ENCODE results near the gene CNTROB. TPM values are rescaled to one million over a fixed set of nuclear protein-coding genes. Genes with fewer than 3 reads are reported as not detected.

The CNTROB gene
- total RNA-seq, 1 experiment from 2014 or later, result 30.1 TPM

- Histone ChIP-seq H2BK15ac (ENCODE audit: low read depth, low read length) (no peak overlapping the region), H3K23me2 (ENCODE audit: insufficient read length, low read depth, low read length, poor library complexity, severe bottlenecking) (no peaks in the 10 kb centered on the region)
Observed at GRCh38 chr17:7997186-7997585, 65.2 kb downstream of the CNTROB start.

More at GRCh38 chr17:7997186-7997585, 65.2 kb downstream of the CNTROB start:
- H3K4me1 Mint-ChIP-seq, result peaks cover 3 to 9% of the 10 kb centered on the region in 2 experiments; a peak in 3 of 4 replicates
- Histone ChIP-seq H3K4ac (ENCODE audit: low read depth, low read length) (no peak overlapping the region), H3K4me1 (ENCODE audit: insufficient read depth, low read length) (no peaks in the 10 kb centered on the region; the same call in 1 of the 2 replicates), H2AK5ac (ENCODE audit: insufficient read length, low read length) (no peak overlapping the region), H2BK120ac (ENCODE audit: low read depth, low read length, poor library complexity, severe bottlenecking) (no peak overlapping the region), H3K9ac (ENCODE audit: extremely low read depth, insufficient read length, low read length) (no peak overlapping the region), H2BK5ac (ENCODE audit: insufficient read length, low read length) (no peak overlapping the region), H4K5ac (ENCODE audit: insufficient read length, low read depth, low read length) (no peak overlapping the region), H4K91ac (ENCODE audit: insufficient read length, low read depth, low read length) (no peak overlapping the region), H3K4me2 (ENCODE audit: insufficient read depth, insufficient read length, low read length) (no peak overlapping the region), H3K27ac (ENCODE audit: insufficient read length, low read depth, low read length) (no peak overlapping the region), H4K20me1 (ENCODE audit: control insufficient read depth, insufficient read depth, insufficient read length) (no peaks in the 10 kb centered on the region), H3T11ph (ENCODE audit: low read length) (no peak overlapping the region), H3K79me2 (ENCODE audit: insufficient read depth, low read length) (no peaks in the 10 kb centered on the region), H3K23ac (ENCODE audit: insufficient read length, low read depth, low read length) (no peak overlapping the region), H2BK12ac (ENCODE audit: insufficient read length, low read depth, low read length) (no peak overlapping the region), H3K56ac (ENCODE audit: insufficient read length, low read depth, low read length) (no peak overlapping the region), H3K18ac (ENCODE audit: insufficient read length, low read depth, low read length) (no peak overlapping the region), H2AFZ (ENCODE audit: low read length) (peak overlapping the region; percentile 68), H3K9me3 (ENCODE audit: control insufficient read depth, low read depth, low read length) (no peaks in the 10 kb centered on the region), H3K79me1 (ENCODE audit: insufficient read depth, low read depth, low read length, poor library complexity, severe bottlenecking) (no peaks in the 10 kb centered on the region), H4K8ac (replicated peaks; ENCODE audit: insufficient read length, low read depth, low read length) (no peak overlapping the region), H3K27me3 (ENCODE audit: insufficient read depth, low read length) (peaks cover 4% of the 10 kb centered on the region; the same call in 1 of the 2 replicates), H2BK20ac (ENCODE audit: low read depth, low read length, poor library complexity, severe bottlenecking) (no peak overlapping the region), H3K14ac (ENCODE audit: insufficient read depth, low read length) (no peak overlapping the region)
- DNase-seq, result peak; percentile 82
- H3K4me3 Mint-ChIP-seq, result no peak overlapping the region
- H3K27me3 Mint-ChIP-seq (ENCODE audit: low read depth), result peaks cover 19% of the 10 kb centered on the region
- WGBS (ENCODE audit: extremely low coverage, insufficient read length, low lambda C conversion rate), result no CpG with 5 or more reads among the region's 5 CpGs
- TF ChIP-seq CTCF (conservative IDR thresholded peaks at IDR 0.05), result peak; percentile 67
- no peaks in the 10 kb centered on the region for H3K36me3 Mint-ChIP-seq (ENCODE audit: insufficient read depth in 1 of 3, low read depth in 3 of 3)
- H3K9me3 Mint-ChIP-seq, result no peaks in the 10 kb centered on the region; a peak in 2 of 5 replicates
- no peak overlapping the region for H3K27ac Mint-ChIP-seq

Other genes starting within 250 kb of the CNTROB start
- 163 and 164 TPM in 2 replicates for gene TP53, start 244.7 kb upstream of the CNTROB start, total RNA-seq (2021)
- 27.0 and 29.8 TPM in 2 replicates for gene WRAP53, start 243.7 kb upstream of the CNTROB start, total RNA-seq (2021)
- gene EFNB3, start 227.0 kb upstream of the CNTROB start, total RNA-seq (2021), result 11.3 and 11.4 TPM in 2 replicates
- 0.15 and 0.22 TPM in 2 replicates for gene DNAH2, start 214.5 kb upstream of the CNTROB start, total RNA-seq (2021)
- gene KDM6B, start 98.0 kb upstream of the CNTROB start, total RNA-seq (2021), result 26.7 and 28.9 TPM in 2 replicates
- gene TMEM88, start 77.1 kb upstream of the CNTROB start, total RNA-seq (2021), result 8.9 and 11.3 TPM in 2 replicates
- gene NAA38, start 74.6 kb upstream of the CNTROB start, total RNA-seq (2021), result 40.0 and 50.2 TPM in 2 replicates
- gene CYB5D1, start 74.2 kb upstream of the CNTROB start, total RNA-seq (2021), result 17.1 and 18.0 TPM in 2 replicates
- 33.2 and 35.7 TPM in 2 replicates for gene CHD3, start 43.4 kb upstream of the CNTROB start, total RNA-seq (2021)
- 1.9 and 2.5 TPM in 2 replicates for gene RNF227, start 15.9 kb upstream of the CNTROB start, total RNA-seq (2021)
- gene KCNAB3, start 2.4 kb upstream of the CNTROB start, total RNA-seq (2021), result 5.7 and 6.4 TPM in 2 replicates
- 132 and 160 TPM in 2 replicates for gene TRAPPC1, start 260 bp upstream of the CNTROB start, total RNA-seq (2021)
- gene GUCY2D, start 70.4 kb downstream of the CNTROB start, total RNA-seq (2021), result 0.15 and 0.35 TPM in 2 replicates
- 0.11 TPM in 1 of 2 replicates, not detected in the other for gene ALOX15B, start 106.9 kb downstream of the CNTROB start, total RNA-seq (2021)
- 0.86 and 1.2 TPM in 2 replicates for gene ALOX12B, start 155.5 kb downstream of the CNTROB start, total RNA-seq (2021)
- 0.13 and 0.42 TPM in 2 replicates for gene ALOXE3, start 186.3 kb downstream of the CNTROB start, total RNA-seq (2021)
- gene HES7, start 191.9 kb downstream of the CNTROB start, total RNA-seq (2021), result 0.26 and 0.33 TPM in 2 replicates
- gene PER1, start 220.2 kb downstream of the CNTROB start, total RNA-seq (2021), result 36.5 and 37.2 TPM in 2 replicates
- 22.8 and 22.9 TPM in 2 replicates for gene VAMP2, start 230.7 kb downstream of the CNTROB start, total RNA-seq (2021)
- 12.7 and 14.3 TPM in 2 replicates for gene TMEM107, start 244.2 kb downstream of the CNTROB start, total RNA-seq (2021)

Measured in H9 (cell line).